Parathyroid adenoma (tissue), 2 donors: ENCODE results near the gene HINT1.
"Not testable (repeated sequence)": the region's sequence is repeated elsewhere in the genome, so short reads cannot be mapped to it uniquely, and the experiment has no call there.

Source experiments
- H2AFZ ChIP-seq: fragments of 300-600 bp; sonication (generic); one replicate; pipeline ENCODE4 v1.7.0; 2017; ENCODE audit warnings: antibody characterized with exemption, mild to moderate bottlenecking
- H3K27ac ChIP-seq: fragments of 300-600 bp; sonication (generic); one replicate; pipeline ENCODE4 v1.7.0; 2017
- H3K27me3 ChIP-seq: fragments of 300-600 bp; sonication (generic); one replicate; pipeline ENCODE4 v1.7.0; 2017; ENCODE audit warnings: low read length; ENCODE audit not compliant: control insufficient read depth, insufficient read depth
- H3K36me3 ChIP-seq: fragments of 300-600 bp; sonication (generic); one replicate; pipeline ENCODE4 v1.7.0; 2017; ENCODE audit warnings: low read length; ENCODE audit not compliant: control insufficient read depth, insufficient read depth
- H3K4me1 ChIP-seq: fragments of 300-600 bp; sonication (generic); one replicate; pipeline ENCODE4 v1.7.0; 2017; ENCODE audit warnings: control low read depth
- H3K4me2 ChIP-seq: fragments of 300-600 bp; sonication (generic); one replicate; pipeline ENCODE4 v1.7.0; 2017; ENCODE audit warnings: low read length
- H3K4me3 ChIP-seq: fragments of 300-600 bp; sonication (generic); one replicate; pipeline ENCODE4 v1.7.0; 2017; ENCODE audit warnings: low read depth, low read length
- H3K79me2 ChIP-seq: fragments of 300-600 bp; sonication (generic); one replicate; pipeline ENCODE4 v1.7.0; 2017; ENCODE audit warnings: control low read depth
- H3K9ac ChIP-seq: fragments of 300-600 bp; sonication (generic); one replicate; pipeline ENCODE4 v1.7.0; 2017; ENCODE audit warnings: mild to moderate bottlenecking
- H3K9me3 ChIP-seq: fragments of 300-600 bp; sonication (generic); one replicate; pipeline ENCODE4 v1.7.0; 2017; ENCODE audit warnings: low read length; ENCODE audit not compliant: control insufficient read depth
- CTCF ChIP-seq: fragments of 300-600 bp; sonication (generic); IDR thresholded peaks from one replicate; pipeline ENCODE4 v1.7.0; 2017; ENCODE audit warnings: antibody characterized with exemption, mild to moderate bottlenecking
- donor health status: primary hyperparathyroidism.

Gene HINT1

GRCh38 chr5:131129306-131129705, 35.8 kb downstream of the HINT1 start:
- Histone ChIP-seq H3K27ac (no peak overlapping the region), H3K27me3 (no peaks in the 10 kb centered on the region), H3K36me3 (no peaks in the 10 kb centered on the region), H3K79me2 (no peaks in the 10 kb centered on the region), H2AFZ (no peak overlapping the region), H3K4me3 (no peak overlapping the region), H3K4me1 (no peaks in the 10 kb centered on the region), H3K4me2 (no peak overlapping the region), H3K9me3 (no peaks in the 10 kb centered on the region), H3K9ac (no peak overlapping the region)
- no peak for TF ChIP-seq CTCF

GRCh38 chr5:131127244-131127643, 37.8 kb downstream of the HINT1 start:
- H3K4me1 ChIP-seq, H3K27ac ChIP-seq, H3K4me3 ChIP-seq, H2AFZ ChIP-seq, H3K9me3 ChIP-seq, H3K4me2 ChIP-seq, H3K9ac ChIP-seq, H3K27me3 ChIP-seq, H3K79me2 ChIP-seq, H3K36me3 ChIP-seq: not testable (repeated sequence)

GRCh38 chr5:131114754-131115153, 50.3 kb downstream of the HINT1 start:
- H3K27ac ChIP-seq, result no peak overlapping the region
- H3K4me1 ChIP-seq, result no peaks in the 10 kb centered on the region
- no peak overlapping the region for H3K4me2 ChIP-seq
- no peak overlapping the region for H3K4me3 ChIP-seq
- no peak for TF ChIP-seq CTCF
- no peaks in the 10 kb centered on the region for H3K9me3 ChIP-seq
- no peak overlapping the region for H2AFZ ChIP-seq
- H3K27me3 ChIP-seq, result no peaks in the 10 kb centered on the region
- no peak overlapping the region for H3K9ac ChIP-seq
- H3K36me3 ChIP-seq, result no peaks in the 10 kb centered on the region
- no peaks in the 10 kb centered on the region for H3K79me2 ChIP-seq

- H3K27me3 ChIP-seq, result no peaks in the 10 kb centered on the region
- H3K4me2 ChIP-seq, result no peak overlapping the region
- no peaks in the 10 kb centered on the region for H3K4me1 ChIP-seq
- H3K36me3 ChIP-seq, result no peaks in the 10 kb centered on the region
- H3K79me2 ChIP-seq, result no peaks in the 10 kb centered on the region
- no peak overlapping the region for H2AFZ ChIP-seq
- H3K27ac ChIP-seq, result no peak overlapping the region
- no peaks in the 10 kb centered on the region for H3K9me3 ChIP-seq
- TF ChIP-seq CTCF, result no peak
- no peak overlapping the region for H3K4me3 ChIP-seq
- no peak overlapping the region for H3K9ac ChIP-seq
These were observed 52.6 kb downstream of the HINT1 start for GRCh38 chr5:131112424-131112823.

- TF ChIP-seq CTCF, result no peak
- Histone ChIP-seq H3K9me3 (no peaks in the 10 kb centered on the region), H2AFZ (no peak overlapping the region)
These were observed 54.8 kb downstream of the HINT1 start for GRCh38 chr5:131110256-131110594.

More at GRCh38 chr5:131110256-131110594, 54.8 kb downstream of the HINT1 start:
- H3K9ac ChIP-seq, result no peak overlapping the region
- H3K4me3 ChIP-seq, result no peak overlapping the region
- H3K4me1 ChIP-seq, result no peaks in the 10 kb centered on the region
- no peaks in the 10 kb centered on the region for H3K79me2 ChIP-seq
- no peak overlapping the region for H3K27ac ChIP-seq
- no peaks in the 10 kb centered on the region for H3K36me3 ChIP-seq
- no peak overlapping the region for H3K4me2 ChIP-seq
- no peaks in the 10 kb centered on the region for H3K27me3 ChIP-seq
